ENCODE results near the gene ITPR3.

ITPR3 gene

DNA sequence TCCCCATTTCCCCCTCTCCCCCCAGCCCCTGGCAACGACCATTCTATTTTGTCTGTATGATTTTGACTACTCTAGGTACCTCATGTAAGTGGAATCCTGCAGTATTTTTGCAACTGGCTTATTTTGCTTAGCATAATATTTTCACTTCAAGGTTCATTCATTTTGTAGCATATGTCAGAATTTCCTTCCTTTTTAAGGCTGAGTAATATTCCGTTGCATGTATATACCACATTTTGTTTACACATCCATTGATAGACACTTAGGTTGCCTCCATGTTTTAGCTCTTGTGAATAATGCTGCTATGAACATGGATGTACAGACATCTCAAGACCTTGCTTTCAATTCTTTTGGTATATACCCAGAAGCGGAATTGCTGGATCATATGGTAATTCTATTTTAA is 91.8 kb downstream of the ITPR3 start:
- no peak for DNase-seq (ENCODE audit: extremely low read depth, insufficient read length)
- Histone ChIP-seq H3K4me3 (replicated peaks; ENCODE audit: low read depth, low read length) (no peak overlapping the region), H3K36me3 (ENCODE audit: control insufficient read depth, insufficient read depth, low read length) (no peaks in the 10 kb centered on the region), H3K27me3 (replicated peaks; ENCODE audit: control insufficient read depth, insufficient read depth, low read length) (no peaks in the 10 kb centered on the region)
- no peak for TF ChIP-seq CTCF (IDR thresholded peaks at IDR 0.05; ENCODE audit: insufficient read depth, low read length, poor library complexity, severe bottlenecking)

DNA sequence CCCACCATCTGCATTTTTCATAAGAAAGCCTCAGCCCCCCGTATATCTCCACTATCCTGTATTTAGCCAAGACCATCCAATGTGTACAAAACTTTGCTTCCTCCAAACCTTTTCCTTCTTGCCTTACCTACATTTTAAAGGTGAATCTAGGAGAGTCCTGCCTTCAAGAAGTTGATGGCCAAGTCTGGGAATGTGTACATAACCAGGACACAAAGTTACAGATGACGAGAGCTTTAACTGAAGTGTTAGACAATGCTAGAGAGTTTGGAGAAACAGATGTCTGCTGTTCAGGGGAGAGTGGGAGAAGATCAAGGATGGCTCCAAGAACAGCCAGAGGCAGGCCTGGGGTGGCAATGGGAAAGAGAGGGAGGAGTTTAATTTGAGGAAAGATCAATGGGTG is 92.7 kb downstream of the ITPR3 start:
- no peak for DNase-seq (ENCODE audit: extremely low read depth, insufficient read length)
- no peak for TF ChIP-seq CTCF (IDR thresholded peaks at IDR 0.05; ENCODE audit: insufficient read depth, low read length, poor library complexity, severe bottlenecking)
- H3K4me3 ChIP-seq (replicated peaks; ENCODE audit: low read depth, low read length) = no peak overlapping the region
- H3K36me3 ChIP-seq (ENCODE audit: control insufficient read depth, insufficient read depth, low read length) = no peaks in the 10 kb centered on the region
- no peaks in the 10 kb centered on the region for H3K27me3 ChIP-seq (replicated peaks; ENCODE audit: control insufficient read depth, insufficient read depth, low read length)

DNA sequence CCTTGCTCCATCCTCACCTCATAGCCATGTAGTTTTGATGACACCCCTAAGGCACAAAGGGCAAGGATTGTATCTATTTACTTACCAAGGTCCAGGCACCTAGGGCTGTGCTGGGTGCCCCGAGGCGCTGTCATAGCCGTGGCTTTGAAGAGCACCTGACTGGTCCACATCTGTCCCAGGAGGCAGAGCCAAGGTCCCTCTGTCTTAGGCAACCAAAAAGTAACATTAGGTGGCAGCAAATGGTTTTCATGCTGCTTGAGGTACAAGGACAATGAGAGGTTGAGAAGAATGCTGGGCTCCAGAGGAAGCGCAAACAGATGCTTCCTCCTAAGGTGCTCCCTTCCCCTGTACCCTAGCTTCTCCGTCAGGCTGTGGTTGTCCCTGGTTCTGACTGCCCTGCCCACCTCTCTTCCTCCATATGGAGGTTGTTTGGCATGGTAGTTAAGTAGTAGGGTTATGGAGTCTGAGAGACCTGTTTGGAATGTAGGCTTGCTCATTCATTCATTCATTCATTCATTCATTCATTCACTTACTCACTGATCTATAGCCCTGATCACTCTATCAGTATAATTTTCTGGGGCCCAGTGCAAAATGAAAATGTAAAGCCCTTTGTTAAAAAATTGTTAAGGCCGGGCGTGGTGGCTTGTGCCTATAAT is 93.4 kb downstream of the ITPR3 start:
- Histone ChIP-seq H3K27me3 (replicated peaks; ENCODE audit: control insufficient read depth, insufficient read depth, low read length) (no peaks in the 10 kb centered on the region), H3K36me3 (ENCODE audit: control insufficient read depth, insufficient read depth, low read length) (no peaks in the 10 kb centered on the region), H3K4me3 (replicated peaks; ENCODE audit: low read depth, low read length) (no peak overlapping the region)
- DNase-seq (ENCODE audit: extremely low read depth, insufficient read length) = no peak
- TF ChIP-seq CTCF (IDR thresholded peaks at IDR 0.05; ENCODE audit: insufficient read depth, low read length, poor library complexity, severe bottlenecking) = no peak

DNA sequence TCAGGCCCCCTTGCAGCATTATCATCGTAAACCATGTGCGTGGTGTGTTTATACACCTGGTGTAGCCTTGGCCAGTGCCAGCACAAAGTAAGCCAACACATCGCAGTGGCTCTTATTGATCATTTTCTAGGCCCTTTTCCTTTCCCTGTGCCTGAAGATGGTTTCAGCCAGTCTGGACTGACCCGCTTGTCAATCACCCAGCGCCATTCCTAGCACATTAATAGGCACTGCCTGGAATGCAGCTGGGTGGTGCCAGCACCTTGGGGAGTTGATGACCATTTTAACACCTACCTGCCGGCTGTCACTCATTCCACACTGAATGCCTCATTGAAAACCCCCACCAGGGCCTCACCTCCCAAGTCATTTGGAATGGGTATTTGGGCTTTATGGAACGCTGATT is 95.3 kb downstream of the ITPR3 start:
- Histone ChIP-seq H3K4me3 (replicated peaks; ENCODE audit: low read depth, low read length) (no peak overlapping the region), H3K36me3 (ENCODE audit: control insufficient read depth, insufficient read depth, low read length) (no peaks in the 10 kb centered on the region), H3K27me3 (replicated peaks; ENCODE audit: control insufficient read depth, insufficient read depth, low read length) (no peaks in the 10 kb centered on the region; the same call in 1 of the 2 replicates)
- DNase-seq (ENCODE audit: extremely low read depth, insufficient read length) = no peak
- TF ChIP-seq CTCF (IDR thresholded peaks at IDR 0.05; ENCODE audit: insufficient read depth, low read length, poor library complexity, severe bottlenecking) = no peak

DNA sequence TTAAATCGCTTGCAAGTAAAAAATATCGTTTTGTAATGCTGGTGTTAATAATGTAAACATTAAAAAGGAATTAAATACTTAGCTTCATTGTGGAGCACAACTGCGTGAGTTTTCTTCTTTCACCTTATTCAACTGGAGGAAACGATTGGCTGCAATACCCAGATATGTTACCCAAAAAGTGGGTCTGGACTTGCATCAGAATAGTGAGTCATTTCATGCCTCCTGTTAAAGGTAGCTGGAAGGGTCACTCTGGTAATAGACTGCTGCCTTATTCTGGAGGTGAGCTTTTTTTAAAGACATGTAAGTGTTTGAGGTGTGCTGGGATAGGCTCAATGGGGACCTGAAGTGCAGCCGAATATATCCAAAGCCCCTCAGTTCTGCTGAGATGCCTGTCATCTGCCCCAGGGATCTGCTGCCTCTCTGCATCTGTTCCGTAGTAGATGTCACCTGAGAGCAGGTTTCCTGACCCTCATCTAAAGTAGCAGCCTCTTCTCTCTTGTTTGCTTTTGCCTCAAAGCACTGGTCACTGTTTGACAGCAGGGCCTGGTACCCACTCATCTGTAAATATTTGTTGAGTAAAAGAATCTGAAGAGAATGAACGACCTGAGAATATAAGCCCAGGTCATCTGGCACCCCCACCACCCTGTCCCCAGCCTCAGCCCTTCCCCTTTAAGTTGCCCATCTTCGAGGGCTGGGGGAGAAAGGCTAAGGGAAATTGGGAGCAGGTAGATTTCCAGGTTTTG is 95.9 kb downstream of the ITPR3 start:
- H3K36me3 ChIP-seq (ENCODE audit: control insufficient read depth, insufficient read depth, low read length) = no peaks in the 10 kb centered on the region
- no peaks in the 10 kb centered on the region; the same call in 1 of the 2 replicates for H3K27me3 ChIP-seq (replicated peaks; ENCODE audit: control insufficient read depth, insufficient read depth, low read length)
- TF ChIP-seq CTCF (IDR thresholded peaks at IDR 0.05; ENCODE audit: insufficient read depth, low read length, poor library complexity, severe bottlenecking) = no peak
- H3K4me3 ChIP-seq (replicated peaks; ENCODE audit: low read depth, low read length) = no peak overlapping the region
- no peak for DNase-seq (ENCODE audit: extremely low read depth, insufficient read length)

Measured in GM06990 (cell line).